ENCODE measurements around the gene SNX19. TPM values are rescaled to one million over a fixed set of nuclear protein-coding genes. Genes with fewer than 3 reads are reported as not detected.

Gene SNX19
- total RNA-seq, 2 donors from 2014 or later: 102 to 126 TPM

DNA sequence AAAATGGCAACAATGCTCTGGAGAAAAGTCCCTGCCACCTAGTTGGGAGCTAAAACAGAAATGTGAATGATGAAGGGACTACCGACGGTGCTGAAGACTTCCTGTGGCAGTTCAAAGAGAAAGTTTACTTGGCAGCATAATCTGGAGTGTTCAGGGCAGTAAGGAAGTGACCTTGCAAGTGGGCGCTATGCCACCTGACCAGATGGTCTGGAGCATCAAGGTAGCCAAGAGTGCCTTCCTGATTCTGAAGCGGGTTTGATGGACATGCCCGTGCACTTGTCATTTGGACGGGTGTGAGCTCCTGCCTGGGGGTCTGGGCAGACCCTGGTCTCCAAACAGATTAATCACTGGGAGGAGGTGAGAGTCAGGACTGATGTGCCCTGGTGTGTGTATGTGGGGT is 1.8 kb upstream of the SNX19 start:
- no peak for DNase-seq (ENCODE audit: low spot score)
- no peak for TF ChIP-seq CTCF (IDR thresholded peaks at IDR 0.05)
- H3K9me3 ChIP-seq: no peaks in the 10 kb centered on the region
- peaks cover 7% of the 10 kb centered on the region for H3K36me3 ChIP-seq
- ATAC-seq (ENCODE audit: insufficient number of reproducible peaks, low FRiP score, low read depth): no peak
- H3K4me1 ChIP-seq (ENCODE audit: control insufficient read depth in 1 of 2, low read depth in 2 of 2): peaks cover 15 to 30% of the 10 kb centered on the region in 2 donors
- no peaks in the 10 kb centered on the region for H3K27me3 ChIP-seq (replicated peaks; ENCODE audit: insufficient read depth)
- H3K27ac ChIP-seq: no peak overlapping the region
- H3K4me3 ChIP-seq: no peak overlapping the region

DNA sequence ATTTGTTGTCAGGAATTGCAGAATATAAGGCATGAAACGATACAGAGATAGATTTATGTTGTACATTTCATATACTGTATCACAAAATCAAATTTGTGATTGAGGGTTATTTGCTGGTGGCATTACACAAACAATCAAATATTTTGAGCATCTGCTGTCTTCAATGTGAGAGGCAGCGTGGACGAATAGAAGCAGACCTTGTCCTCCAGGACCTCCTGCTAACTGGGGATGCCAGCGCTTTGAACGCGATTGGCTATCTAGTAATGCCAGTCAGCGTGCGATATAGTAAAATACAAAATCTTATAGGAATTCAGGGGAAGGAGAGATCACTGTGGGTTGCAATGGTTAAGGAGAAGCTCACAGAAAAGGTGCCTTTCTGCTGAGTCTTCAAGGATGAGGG is 631 bp upstream of the SNX19 start:
- DNase-seq (ENCODE audit: low spot score) (no peak), ATAC-seq (ENCODE audit: insufficient number of reproducible peaks, low FRiP score, low read depth) (no peak)
- Histone ChIP-seq H3K36me3 (peaks cover 7% of the 10 kb centered on the region), H3K27ac (peak overlapping the region; percentile 54 to 88), H3K27me3 (replicated peaks; ENCODE audit: insufficient read depth) (no peaks in the 10 kb centered on the region), H3K4me1 (ENCODE audit: control insufficient read depth in 1 of 2, low read depth in 2 of 2) (peaks cover 15 to 33% of the 10 kb centered on the region in 2 donors), H3K9me3 (no peaks in the 10 kb centered on the region), H3K4me3 (peak overlapping the region; percentile 93)
- no peak for TF ChIP-seq CTCF (IDR thresholded peaks at IDR 0.05)

DNA sequence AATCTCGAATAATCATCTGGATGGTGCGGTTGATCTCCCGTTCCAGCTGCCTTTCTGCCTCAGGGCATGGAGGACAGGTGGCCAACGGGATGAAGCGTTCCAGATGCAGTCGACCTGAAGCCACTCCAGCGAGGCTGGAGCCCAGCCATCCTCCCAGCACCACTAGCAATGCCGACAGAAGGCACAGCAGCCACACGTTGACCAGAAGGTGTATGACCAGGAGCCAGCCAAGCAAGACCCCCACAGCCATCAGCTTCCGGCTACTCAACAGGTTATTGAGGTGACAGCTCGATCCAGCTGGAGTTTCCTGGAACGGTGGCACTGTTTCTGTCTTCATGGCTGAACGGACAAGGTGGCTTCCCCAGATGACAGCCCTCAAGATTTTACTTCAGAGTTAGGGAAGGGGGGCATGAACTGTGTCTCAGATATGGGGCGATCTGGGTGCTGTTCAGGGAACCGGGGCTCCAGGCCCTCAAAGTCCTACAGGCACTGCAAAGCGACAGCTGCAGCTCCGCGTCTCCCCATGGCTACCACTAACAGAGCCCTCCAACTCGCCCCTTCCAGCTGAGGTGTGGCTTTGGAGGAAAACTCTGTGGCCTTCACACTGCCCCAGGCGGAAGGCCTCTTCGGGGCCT is 559 bp downstream of the SNX19 start:
- Histone ChIP-seq H3K9me3 (no peaks in the 10 kb centered on the region), H3K36me3 (peaks cover 15% of the 10 kb centered on the region), H3K4me1 (ENCODE audit: control insufficient read depth in 1 of 2, low read depth in 2 of 2) (peaks cover 15 to 33% of the 10 kb centered on the region in 2 donors), H3K27ac (peak overlapping the region; percentile 88 to 92), H3K4me3 (peak overlapping the region; percentile 93), H3K27me3 (replicated peaks; ENCODE audit: insufficient read depth) (no peaks in the 10 kb centered on the region)
- TF ChIP-seq CTCF (IDR thresholded peaks at IDR 0.05): no peak
- ATAC-seq (ENCODE audit: insufficient number of reproducible peaks, low FRiP score, low read depth): no peak
- DNase-seq (ENCODE audit: low spot score): no peak

DNA sequence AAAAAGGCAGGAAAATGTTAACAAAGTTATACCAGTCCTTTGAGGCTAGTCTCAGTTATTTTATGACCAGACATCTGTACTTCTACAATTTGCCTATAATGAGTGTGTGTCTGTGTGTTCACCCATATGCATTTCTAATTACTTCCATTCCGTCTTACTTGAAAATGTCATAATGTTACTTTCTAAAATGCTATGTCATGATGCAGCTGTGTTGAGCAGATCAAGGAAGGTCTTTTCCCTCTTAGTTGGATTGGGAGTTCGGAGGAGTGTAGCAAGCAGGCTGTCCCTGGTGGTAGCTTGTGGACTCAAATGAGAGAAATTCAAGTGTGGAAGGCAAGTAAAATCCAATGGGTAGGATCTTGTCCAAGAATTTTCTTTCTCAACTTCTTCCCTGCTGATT is 3.0 kb downstream of the SNX19 start:
- H3K4me3 ChIP-seq: no peak overlapping the region
- H3K27ac ChIP-seq: no peak overlapping the region
- DNase-seq (ENCODE audit: low spot score) (no peak), ATAC-seq (ENCODE audit: insufficient number of reproducible peaks, low FRiP score, low read depth) (no peak)
- peaks cover 28 to 51% of the 10 kb centered on the region in 2 donors for H3K4me1 ChIP-seq (ENCODE audit: control insufficient read depth in 1 of 2, low read depth in 2 of 2)
- no peaks in the 10 kb centered on the region for H3K27me3 ChIP-seq (replicated peaks; ENCODE audit: insufficient read depth)
- no peak for TF ChIP-seq CTCF (IDR thresholded peaks at IDR 0.05)
- peaks cover 15% of the 10 kb centered on the region for H3K36me3 ChIP-seq
- no peaks in the 10 kb centered on the region for H3K9me3 ChIP-seq

GRCh38 chr11:130912552-130912951 is 3.7 kb downstream of the SNX19 start:
- DNase-seq (ENCODE audit: low spot score) (no peak), ATAC-seq (ENCODE audit: insufficient number of reproducible peaks, low FRiP score, low read depth) (no peak)
- H3K4me3 ChIP-seq: no peak overlapping the region
- TF ChIP-seq CTCF (IDR thresholded peaks at IDR 0.05): no peak
- no peaks in the 10 kb centered on the region for H3K9me3 ChIP-seq
- H3K36me3 ChIP-seq: peaks cover 15% of the 10 kb centered on the region
- H3K27me3 ChIP-seq (replicated peaks; ENCODE audit: insufficient read depth): no peaks in the 10 kb centered on the region
- no peak overlapping the region for H3K27ac ChIP-seq
- peaks cover 32 to 58% of the 10 kb centered on the region in 2 donors for H3K4me1 ChIP-seq (ENCODE audit: control insufficient read depth in 1 of 2, low read depth in 2 of 2)

All from thoracic aorta (tissue), 2 donors.